GM18526 (cell line): ENCODE results near the gene RC3H1.

Experiments used
- POLR2A ChIP-seq: IDR thresholded peaks from 3 replicates; pipeline ENCODE4 v1.6.1; 2011; ENCODE audit not compliant: insufficient read length; ENCODE audit errors: extremely low read depth

The RC3H1 gene

GRCh38 chr1:174022080-174022975 is at the start of gene RC3H1:
TSS of gene RC3H1 (minus strand) at chr1:174022357. CDS start at chr1:173992985, 29,372 bp downstream.
- peak; percentile 91 for TF ChIP-seq POLR2A

DNA sequence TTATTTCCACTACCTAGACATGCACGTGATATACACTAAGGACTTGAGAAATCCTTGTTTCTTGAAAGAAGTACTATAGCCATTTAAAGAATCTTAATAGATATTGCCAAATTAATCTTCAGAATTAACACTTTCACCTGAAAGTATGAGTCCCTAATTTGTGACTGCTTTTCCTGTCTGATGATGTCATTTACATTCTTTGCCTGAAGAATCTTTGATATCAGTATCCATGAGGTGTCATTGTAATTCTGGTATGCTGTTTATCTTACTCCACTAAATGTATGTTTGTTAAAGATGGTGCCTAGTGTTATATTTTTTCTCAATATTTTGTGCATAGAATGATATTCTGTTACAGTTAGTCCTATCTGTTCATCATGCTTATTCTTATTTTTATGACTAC is 48.5 kb upstream of the RC3H1 start:
- TF ChIP-seq POLR2A: no peak

- no peak for TF ChIP-seq POLR2A
Observed at GRCh38 chr1:174068000-174068399, 45.8 kb upstream of the RC3H1 start.

GRCh38 chr1:174060090-174060489 is 37.9 kb upstream of the RC3H1 start:
- TF ChIP-seq POLR2A: no peak

- TF ChIP-seq POLR2A: no peak
Observed at GRCh38 chr1:174058624-174059023, 36.5 kb upstream of the RC3H1 start.

GRCh38 chr1:174053826-174054225 is 31.7 kb upstream of the RC3H1 start:
- no peak for TF ChIP-seq POLR2A

- TF ChIP-seq POLR2A: no peak
Observed at GRCh38 chr1:174052621-174053020, 30.5 kb upstream of the RC3H1 start.

- TF ChIP-seq POLR2A: no peak
Observed at GRCh38 chr1:174051956-174052355, 29.8 kb upstream of the RC3H1 start.

- no peak for TF ChIP-seq POLR2A
Observed at GRCh38 chr1:174049514-174049913, 27.4 kb upstream of the RC3H1 start.

- no peak for TF ChIP-seq POLR2A
Observed at GRCh38 chr1:174044418-174045222, 22.5 kb upstream of the RC3H1 start.

- TF ChIP-seq POLR2A: no peak
Observed at GRCh38 chr1:174041369-174041768, 19.2 kb upstream of the RC3H1 start.

DNA sequence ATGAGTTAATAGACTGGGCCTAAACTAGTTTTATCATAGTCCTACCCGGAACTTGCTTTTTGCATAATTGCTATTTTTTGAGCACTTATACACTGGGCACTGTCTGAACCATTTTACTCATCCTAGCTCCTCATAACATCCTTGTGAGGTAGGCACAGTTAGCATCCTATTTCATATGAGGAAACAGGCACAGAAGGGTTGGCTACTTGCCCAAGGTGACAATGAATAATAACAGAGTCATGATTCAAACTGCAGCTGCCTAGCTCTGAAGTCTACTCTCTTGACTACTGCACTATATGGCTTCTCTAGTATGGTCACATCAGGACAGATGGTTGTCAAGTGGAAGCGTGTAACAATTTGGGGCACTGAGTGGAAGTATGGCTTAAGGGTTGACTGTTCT is 18.2 kb upstream of the RC3H1 start:
- TF ChIP-seq POLR2A: no peak

DNA sequence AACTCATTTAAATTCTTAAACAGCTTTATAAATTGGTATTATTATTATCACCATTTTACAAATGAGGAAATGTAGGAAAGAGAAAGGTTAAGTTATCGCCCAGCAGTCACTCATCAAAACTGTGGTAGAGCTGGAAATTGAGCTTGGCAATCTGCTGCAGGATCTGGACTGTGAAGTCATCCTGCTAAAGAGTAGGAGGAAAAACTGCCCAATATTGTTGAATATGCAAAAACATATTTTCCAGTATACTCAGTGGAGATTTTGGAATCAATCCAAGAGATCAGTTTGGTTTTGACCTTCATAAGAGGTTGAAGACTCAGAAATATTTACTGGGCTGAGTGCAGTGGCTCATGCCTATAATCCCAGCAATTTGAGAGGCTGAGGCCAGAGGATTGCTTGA is 16.9 kb upstream of the RC3H1 start:
- no peak for TF ChIP-seq POLR2A

DNA sequence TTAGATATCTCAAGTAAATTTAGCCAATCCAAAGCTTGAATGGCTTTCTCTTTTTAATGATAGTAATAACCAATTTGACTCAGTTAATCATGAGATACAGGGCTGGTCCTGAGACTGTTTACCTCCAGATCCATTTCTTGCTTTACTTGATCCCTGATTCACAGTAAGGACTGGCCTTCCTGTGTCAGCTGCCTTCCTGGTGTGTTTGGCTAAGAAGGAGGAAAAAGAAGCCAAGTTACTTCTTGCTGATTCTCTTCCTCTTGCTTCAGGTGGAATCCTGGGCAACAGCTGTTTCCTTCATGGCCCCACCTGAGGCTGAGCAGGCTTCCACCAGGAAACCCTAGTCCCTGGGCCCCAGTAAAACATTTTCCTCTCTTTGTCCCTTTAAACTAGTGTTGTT is 14.6 kb upstream of the RC3H1 start:
- no peak for TF ChIP-seq POLR2A

DNA sequence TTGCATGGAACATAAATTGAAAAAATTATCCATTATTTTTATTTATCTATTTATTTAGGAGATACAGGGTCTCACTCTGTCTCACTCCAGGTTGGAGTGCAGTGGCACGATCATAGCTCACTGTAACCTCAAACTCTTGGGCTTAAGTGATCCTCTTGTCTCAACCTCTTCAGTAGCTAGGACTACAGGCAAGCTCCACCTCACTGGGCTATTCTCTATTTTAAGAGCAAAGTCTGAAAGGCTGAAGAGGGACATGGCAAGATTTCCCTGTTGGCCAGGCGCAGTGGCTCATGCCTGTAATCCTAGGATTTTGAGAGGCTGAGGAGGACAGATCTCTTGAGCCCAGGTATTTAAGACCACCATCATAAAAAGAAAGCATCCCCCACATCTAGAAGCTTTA is 14.0 kb upstream of the RC3H1 start:
- TF ChIP-seq POLR2A: no peak

GRCh38 chr1:174032671-174033222 is 10.6 kb upstream of the RC3H1 start:
- no peak for TF ChIP-seq POLR2A

- TF ChIP-seq POLR2A: no peak
Observed at GRCh38 chr1:174031099-174031498, 8.9 kb upstream of the RC3H1 start.

DNA sequence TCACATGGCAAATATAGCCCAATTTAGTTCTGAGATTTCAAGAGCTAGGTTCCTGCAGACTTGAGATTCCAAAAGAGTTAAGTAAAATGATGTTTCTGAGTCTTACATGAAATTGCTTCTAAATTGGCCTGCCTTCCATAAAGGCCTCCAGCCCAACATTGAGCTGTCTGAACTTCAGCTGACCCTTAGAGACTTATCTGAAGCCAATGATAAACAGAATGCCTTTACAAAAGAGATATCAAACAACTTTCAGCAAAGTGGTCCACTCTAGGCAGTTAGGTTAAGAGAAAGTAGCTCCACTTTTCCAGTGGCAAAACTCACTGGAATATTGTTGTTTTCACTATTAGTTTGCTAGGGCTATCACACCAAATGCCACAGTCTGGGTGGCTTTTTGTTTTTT is 6.3 kb upstream of the RC3H1 start:
- no peak for TF ChIP-seq POLR2A
